ENCODE data around the gene TMOD2.

TMOD2 gene

GRCh38 chr15:51793521-51794305, 42.3 kb downstream of the TMOD2 start:
- Histone ChIP-seq H3K9me3 (ENCODE audit: severe bottlenecking) (no peaks in the 10 kb centered on the region), H3K4me1 (ENCODE audit: insufficient read depth, poor library complexity, severe bottlenecking) (no peaks in the 10 kb centered on the region), H3K36me3 (ENCODE audit: low read depth) (no peaks in the 10 kb centered on the region), H3K4me3 (ENCODE audit: severe bottlenecking) (no peak overlapping the region), H3K27ac (ENCODE audit: poor library complexity, severe bottlenecking) (no peak overlapping the region), H3K27me3 (ENCODE audit: insufficient read depth, poor library complexity, severe bottlenecking) (no peaks in the 10 kb centered on the region)
- no peak for TF ChIP-seq CTCF (IDR thresholded peaks at IDR 0.05; ENCODE audit: poor library complexity, severe bottlenecking)
- ATAC-seq (ENCODE audit: low read depth), result no peak
- no peak for DNase-seq (ENCODE audit: low spot score)

GRCh38 chr15:51796847-51797401, 45.5 kb downstream of the TMOD2 start:
- H3K27ac ChIP-seq (ENCODE audit: poor library complexity, severe bottlenecking), result no peak overlapping the region

GRCh38 chr15:51798281-51798680, 46.9 kb downstream of the TMOD2 start:
- Histone ChIP-seq H3K27me3 (ENCODE audit: insufficient read depth, poor library complexity, severe bottlenecking) (no peaks in the 10 kb centered on the region), H3K27ac (ENCODE audit: poor library complexity, severe bottlenecking) (no peak overlapping the region), H3K4me1 (ENCODE audit: insufficient read depth, poor library complexity, severe bottlenecking) (peaks cover 11% of the 10 kb centered on the region), H3K4me3 (ENCODE audit: severe bottlenecking) (no peak overlapping the region), H3K36me3 (ENCODE audit: low read depth) (no peaks in the 10 kb centered on the region), H3K9me3 (ENCODE audit: severe bottlenecking) (no peaks in the 10 kb centered on the region)
- ATAC-seq (ENCODE audit: low read depth), result no peak
- DNase-seq (ENCODE audit: low spot score), result no peak
- no peak for TF ChIP-seq CTCF (IDR thresholded peaks at IDR 0.05; ENCODE audit: poor library complexity, severe bottlenecking)

More at GRCh38 chr15:51796847-51797401, 45.5 kb downstream of the TMOD2 start:
- TF ChIP-seq CTCF (IDR thresholded peaks at IDR 0.05; ENCODE audit: poor library complexity, severe bottlenecking), result no peak
- DNase-seq (ENCODE audit: low spot score) (no peak), ATAC-seq (ENCODE audit: low read depth) (0 out of 3 replicates have a peak, but pooled peaks have one; percentile 7)
- H3K4me3 ChIP-seq (ENCODE audit: severe bottlenecking), result no peak overlapping the region
- no peaks in the 10 kb centered on the region for H3K36me3 ChIP-seq (ENCODE audit: low read depth)
- peaks cover 11% of the 10 kb centered on the region for H3K4me1 ChIP-seq (ENCODE audit: insufficient read depth, poor library complexity, severe bottlenecking)
- no peaks in the 10 kb centered on the region for H3K27me3 ChIP-seq (ENCODE audit: insufficient read depth, poor library complexity, severe bottlenecking)
- H3K9me3 ChIP-seq (ENCODE audit: severe bottlenecking), result no peaks in the 10 kb centered on the region

GRCh38 chr15:51799282-51800252, 48.2 kb downstream of the TMOD2 start:
- Histone ChIP-seq H3K27me3 (ENCODE audit: insufficient read depth, poor library complexity, severe bottlenecking) (no peaks in the 10 kb centered on the region), H3K9me3 (ENCODE audit: severe bottlenecking) (no peaks in the 10 kb centered on the region), H3K4me1 (ENCODE audit: insufficient read depth, poor library complexity, severe bottlenecking) (peaks cover 11% of the 10 kb centered on the region), H3K27ac (ENCODE audit: poor library complexity, severe bottlenecking) (no peak overlapping the region), H3K36me3 (ENCODE audit: low read depth) (no peaks in the 10 kb centered on the region), H3K4me3 (ENCODE audit: severe bottlenecking) (no peak overlapping the region)
- ATAC-seq (ENCODE audit: low read depth) (no peak), DNase-seq (ENCODE audit: low spot score) (no peak)
- TF ChIP-seq CTCF (IDR thresholded peaks at IDR 0.05; ENCODE audit: poor library complexity, severe bottlenecking), result no peak
